NCI-H446 (cell line): ENCODE measurements around the gene SLC43A3.

ENCODE experiments used
- DNase-seq, 2 experiments: peaks; one replicate each; lab custom pipeline; 2025; lab: John Stamatoyannopoulos, UW

SLC43A3 gene

GRCh38 chr11:57426929-57427726, at the start of gene SLC43A3:
Gene SLC43A3 (minus strand): TSS chr11:57427121. CDS start chr11:57426172, 949 bp downstream.
- DNase-seq: peak; percentile 51 to 73

DNA sequence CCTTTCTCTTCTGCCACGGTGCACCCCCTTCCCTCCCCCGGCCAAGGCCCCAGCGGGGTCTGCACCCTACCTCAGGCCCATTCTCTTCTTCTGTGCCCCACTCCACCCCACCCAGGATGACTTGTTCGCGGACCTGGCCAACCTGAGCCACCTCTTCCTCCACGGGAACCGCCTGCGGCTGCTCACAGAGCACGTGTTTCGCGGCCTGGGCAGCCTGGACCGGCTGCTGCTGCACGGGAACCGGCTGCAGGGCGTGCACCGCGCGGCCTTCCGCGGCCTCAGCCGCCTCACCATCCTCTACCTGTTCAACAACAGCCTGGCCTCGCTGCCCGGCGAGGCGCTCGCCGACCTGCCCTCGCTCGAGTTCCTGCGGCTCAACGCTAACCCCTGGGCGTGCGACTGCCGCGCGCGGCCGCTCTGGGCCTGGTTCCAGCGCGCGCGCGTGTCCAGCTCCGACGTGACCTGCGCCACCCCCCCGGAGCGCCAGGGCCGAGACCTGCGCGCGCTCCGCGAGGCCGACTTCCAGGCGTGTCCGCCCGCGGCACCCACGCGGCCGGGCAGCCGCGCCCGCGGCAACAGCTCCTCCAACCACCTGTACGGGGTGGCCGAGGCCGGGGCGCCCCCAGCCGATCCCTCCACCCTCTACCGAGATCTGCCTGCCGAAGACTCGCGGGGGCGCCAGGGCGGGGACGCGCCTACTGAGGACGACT, 49.3 kb upstream of the SLC43A3 start:
- no peak for DNase-seq

DNA sequence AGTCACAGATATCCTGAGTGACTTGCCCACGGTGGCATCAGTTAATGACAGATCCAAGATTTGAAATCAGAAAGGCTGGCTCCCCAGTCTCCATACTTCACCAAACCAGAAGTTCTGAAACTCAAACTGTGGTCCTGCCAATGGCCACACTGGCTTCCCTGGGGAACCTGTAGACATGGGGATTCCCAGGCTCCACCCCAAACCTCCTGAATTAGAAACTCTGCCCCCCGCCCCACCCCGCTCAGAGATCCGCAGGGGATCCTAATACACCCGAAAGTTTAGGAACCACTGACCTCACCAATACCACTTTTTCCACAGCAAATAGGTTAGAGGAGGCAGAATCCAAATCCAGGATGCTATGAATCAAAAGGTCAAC, 48.7 kb upstream of the SLC43A3 start:
- DNase-seq: no peak

- peak in 1 of 2 experiments; percentile 48 for DNase-seq
Observed at GRCh38 chr11:57475191-57475590, 48.3 kb upstream of the SLC43A3 start.

DNA sequence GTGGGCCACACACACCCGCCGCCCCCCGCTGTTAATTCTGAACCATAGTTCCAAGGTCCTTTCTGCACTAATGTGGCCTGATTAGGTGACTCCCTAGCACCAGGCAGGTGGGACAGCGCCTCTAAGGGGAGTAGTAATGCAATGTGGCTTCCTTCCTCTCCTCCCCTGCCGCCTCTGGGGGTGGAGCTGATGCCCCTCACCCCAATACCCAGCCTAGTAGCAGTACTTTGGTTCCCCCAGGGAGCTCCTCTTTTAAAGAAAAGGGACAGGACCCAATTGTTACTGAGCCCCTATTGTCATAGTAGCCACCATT, 47.8 kb upstream of the SLC43A3 start:
- DNase-seq: no peak

GRCh38 chr11:57474017-57474802, 47.3 kb upstream of the SLC43A3 start:
- DNase-seq: peak; percentile 5 to 41

GRCh38 chr11:57473285-57473841, 46.4 kb upstream of the SLC43A3 start:
- no peak for DNase-seq

GRCh38 chr11:57471496-57471895, 44.6 kb upstream of the SLC43A3 start:
- DNase-seq: peak in 1 of 2 experiments; percentile 66

DNA sequence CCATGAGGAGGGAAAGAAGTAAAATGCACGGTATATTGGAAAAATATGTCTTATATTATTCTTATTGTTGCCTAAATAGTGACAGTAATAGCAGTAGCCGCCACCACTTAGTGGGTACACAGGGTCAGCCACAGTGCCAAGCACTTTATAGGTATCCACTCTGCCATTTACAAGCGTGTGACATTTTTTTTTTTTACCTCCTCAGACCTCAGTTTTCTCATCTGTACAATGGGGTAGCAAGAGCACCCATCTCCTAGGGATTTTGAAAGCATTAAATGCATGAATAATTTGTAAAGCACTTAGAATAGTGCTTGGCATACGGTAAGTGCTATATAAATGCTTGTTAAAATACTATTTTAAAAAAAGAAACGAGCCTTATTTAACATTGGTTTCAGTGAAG, 42.3 kb upstream of the SLC43A3 start:
- DNase-seq: no peak

DNA sequence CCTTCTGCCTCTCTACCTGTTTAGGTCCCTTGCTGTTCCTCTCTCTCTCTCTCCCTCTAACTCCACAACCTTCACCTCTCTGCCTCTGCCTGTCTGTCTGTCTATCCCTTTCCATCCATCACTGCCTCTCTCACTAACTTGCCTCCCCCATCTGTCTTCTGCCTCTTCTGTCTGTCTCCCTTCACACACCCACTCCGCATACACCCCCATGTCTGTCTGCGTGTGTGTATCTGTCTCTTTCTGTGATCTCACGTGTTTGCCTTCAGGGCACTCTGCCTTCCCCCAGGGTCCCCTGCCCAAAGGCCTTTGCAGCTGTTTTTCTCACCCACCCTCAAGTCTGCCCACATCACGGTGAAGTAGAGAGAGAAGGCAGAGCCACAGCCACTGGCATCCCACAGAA, 41.4 kb upstream of the SLC43A3 start:
- DNase-seq: no peak

DNA sequence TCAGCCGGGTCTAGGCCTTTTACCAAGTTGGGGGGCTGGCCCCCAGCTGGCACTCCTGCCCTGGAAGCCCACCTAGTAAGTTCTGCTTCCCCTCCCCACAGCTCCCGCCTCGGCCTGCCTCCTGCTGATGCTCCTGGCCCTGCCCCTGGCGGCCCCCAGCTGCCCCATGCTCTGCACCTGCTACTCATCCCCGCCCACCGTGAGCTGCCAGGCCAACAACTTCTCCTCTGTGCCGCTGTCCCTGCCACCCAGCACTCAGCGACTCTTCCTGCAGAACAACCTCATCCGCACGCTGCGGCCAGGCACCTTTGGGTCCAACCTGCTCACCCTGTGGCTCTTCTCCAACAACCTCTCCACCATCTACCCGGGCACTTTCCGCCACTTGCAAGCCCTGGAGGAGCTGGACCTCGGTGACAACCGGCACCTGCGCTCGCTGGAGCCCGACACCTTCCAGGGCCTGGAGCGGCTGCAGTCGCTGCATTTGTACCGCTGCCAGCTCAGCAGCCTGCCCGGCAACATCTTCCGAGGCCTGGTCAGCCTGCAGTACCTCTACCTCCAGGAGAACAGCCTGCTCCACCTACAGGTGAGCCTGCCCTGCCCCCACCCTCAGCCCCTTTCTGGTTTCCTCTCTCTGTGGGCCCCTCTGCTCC, 40.7 kb upstream of the SLC43A3 start:
- DNase-seq: no peak

DNA sequence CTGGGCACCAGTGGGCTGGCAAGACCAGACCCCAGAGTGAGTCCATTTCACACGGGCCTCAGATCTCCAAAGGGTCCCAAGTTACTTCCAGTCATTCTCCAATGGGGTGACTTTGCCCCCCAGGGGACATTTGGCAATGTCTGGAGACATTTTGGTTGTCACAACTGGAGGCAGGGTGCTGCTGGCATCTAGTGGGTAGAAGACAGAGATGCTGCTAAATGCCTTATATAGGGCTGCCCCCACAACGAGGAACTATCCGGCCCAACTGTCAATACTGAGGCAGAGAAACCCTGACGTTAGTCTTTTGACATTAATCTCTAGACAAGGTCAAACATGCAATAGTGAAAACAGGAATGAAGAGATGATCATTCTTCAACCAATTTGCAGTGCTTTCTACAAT, 39.8 kb upstream of the SLC43A3 start:
- DNase-seq: no peak

- no peak for DNase-seq
Observed at GRCh38 chr11:57464539-57465181, 37.7 kb upstream of the SLC43A3 start.

- DNase-seq: peak in 1 of 2 experiments; percentile 21
Observed at GRCh38 chr11:57463671-57464538, 37.0 kb upstream of the SLC43A3 start.

- no peak for DNase-seq
Observed at GRCh38 chr11:57462597-57462996, 35.7 kb upstream of the SLC43A3 start.

DNA sequence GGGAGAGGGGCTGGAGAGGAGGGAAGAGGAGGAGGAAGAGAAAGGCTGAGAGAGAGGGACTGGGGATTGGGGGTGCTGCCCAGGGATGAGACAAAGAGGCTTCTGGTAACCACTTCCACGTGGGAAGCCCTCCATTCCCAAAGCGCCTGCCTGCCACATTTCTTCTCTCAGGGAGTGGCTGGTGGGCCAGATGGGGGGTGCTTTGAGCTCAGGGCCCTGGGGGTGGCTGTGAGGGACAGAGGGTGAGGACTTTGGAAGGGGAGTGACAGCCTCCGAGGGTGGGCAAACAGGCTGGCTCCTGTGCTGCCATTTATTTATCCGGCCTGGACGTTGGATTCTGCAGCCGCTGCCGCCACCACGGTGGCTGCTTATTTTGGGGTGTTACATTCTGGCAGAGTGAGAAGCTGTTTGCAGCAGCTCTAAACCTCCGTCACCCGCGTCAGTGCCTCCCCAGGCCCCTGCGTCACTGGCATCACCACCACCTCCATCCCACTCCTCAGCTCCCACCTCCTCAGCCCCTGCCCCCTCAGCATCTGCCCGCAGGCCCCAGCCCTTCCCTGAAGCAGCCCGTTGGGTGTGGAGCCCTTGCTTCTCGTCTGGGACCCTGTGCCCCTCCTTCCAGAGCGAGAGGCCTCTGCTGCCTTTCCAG, 35.0 kb upstream of the SLC43A3 start:
- DNase-seq: no peak

GRCh38 chr11:57460758-57461749, 34.1 kb upstream of the SLC43A3 start:
- no peak for DNase-seq

- DNase-seq: peak; percentile 28 to 79
Observed at GRCh38 chr11:57460022-57460757, 33.3 kb upstream of the SLC43A3 start, which contains the start of gene RTN4RL2. Gene RTN4RL2 (plus strand): TSS chr11:57460528. CDS start chr11:57460866, 338 bp downstream.
